ENCODE results near the gene CRISPLD2. TPM values are rescaled to one million over a fixed set of nuclear protein-coding genes. Genes with fewer than 3 reads are reported as not detected.
A peak's percentile ranks its signal among the peaks of the same experiment; 100 is the strongest.

Gene CRISPLD2
- total and polyA plus RNA-seq, 9 of the 15 experiments (the other 6 are each of a cell fraction or from before 2014, with no cell fraction given) = 0.03 to 0.24 (median 0.04) TPM; not detected in 4

GRCh38 chr16:84913315-84913714 lies 93.5 kb downstream of the CRISPLD2 start (continued):
- TF ChIP-seq E2F4 (CRISPR knock-in tag; IDR thresholded peaks at IDR 0.05; ENCODE audit: low read depth) (no peak), KLF1 (tag; IDR thresholded peaks at IDR 0.05) (no peak), CTBP1 (IDR thresholded peaks at IDR 0.05; ENCODE audit: borderline replicate concordance) (peak; percentile 47; the same call in 1 of the 2 replicates), TRIM24 (IDR thresholded peaks at IDR 0.05) (peak in 1 of 2 experiments; percentile 63; a peak in 1 of 4 replicates), BCL6 (CRISPR knock-in tag; IDR thresholded peaks at IDR 0.05) (no peak), ZNF143 (CRISPR knock-in tag; IDR thresholded peaks at IDR 0.05) (no peak), RNF2 (IDR thresholded peaks at IDR 0.05) (0 out of 2 replicates have a peak, but pooled peaks have one; percentile 25), ZNF445 (CRISPR knock-in tag; IDR thresholded peaks at IDR 0.05; ENCODE audit: low read depth) (no peak), KLF6 (CRISPR knock-in tag; IDR thresholded peaks at IDR 0.05; ENCODE audit: borderline replicate concordance) (no peak), NFRKB (IDR thresholded peaks at IDR 0.05; ENCODE audit: low read depth) (no peak), SOX6 (IDR thresholded peaks at IDR 0.05) (no peak), ZNF766 (CRISPR knock-in tag; conservative IDR thresholded peaks at IDR 0.05) (no peak), ZNF639 (CRISPR knock-in tag; conservative IDR thresholded peaks at IDR 0.05 in 1 of 2, IDR thresholded peaks at IDR 0.05 in 1 of 2) (no peak), RREB1 (CRISPR knock-in tag; IDR thresholded peaks at IDR 0.05) (no peak), RBM39 (optimal IDR thresholded peaks at IDR 0.05; ENCODE audit: low read depth, low read length) (no peak), SIRT6 (IDR thresholded peaks at IDR 0.05; ENCODE audit: low read depth, low read length) (no peak), TBP (optimal IDR thresholded peaks at IDR 0.05; ENCODE audit: low read depth, low read length) (no peak), TCF7 (IDR thresholded peaks at IDR 0.05; ENCODE audit: borderline replicate concordance) (no peak), ZNF274 (IDR thresholded peaks at IDR 0.05; ENCODE audit: borderline replicate concordance, low read depth, low read length) (no peak), NFYB (IDR thresholded peaks at IDR 0.05; ENCODE audit: extremely low read depth, insufficient read length) (no peak), NFIC (IDR thresholded peaks at IDR 0.05) (peak; percentile 66), ZSCAN29 (IDR thresholded peaks at IDR 0.05) (no peak), IRF2 (CRISPR knock-in tag; IDR thresholded peaks at IDR 0.05) (no peak), MYNN (IDR thresholded peaks at IDR 0.05) (no peak), MYNN (CRISPR knock-in tag; IDR thresholded peaks at IDR 0.05) (no peak)
